Esophagus muscularis mucosa (tissue), 4 donors: ENCODE results near the gene SCNN1B. TPM values are rescaled to one million over a fixed set of nuclear protein-coding genes. Genes with fewer than 3 reads are reported as not detected.

Experiments used
- DNase-seq: peaks from one replicate; pipeline ENCODE4 v3.0.0-alpha.2; 2017; ENCODE audit errors: extremely low spot score
- H3K27ac ChIP-seq, 4 donors: fragments of 200-600 bp; sonication (generic); replicated peaks in 1 of 4; 1 replicate in 3 of 4; 2 replicates in 1 of 4; pipeline ENCODE4 v1.5.1; 2016 to 2019; ENCODE audit warnings: mild to moderate bottlenecking in 1 of 4
- H3K27me3 ChIP-seq, 4 donors: fragments of 200-600 bp; sonication (generic); one replicate each; pipeline versions ENCODE4 v1.5.1 to v1.6.0; 2016 to 2019
- H3K36me3 ChIP-seq, 4 donors: fragments of 200-600 bp; sonication (generic); one replicate each; pipeline ENCODE4 v1.5.1; 2016 to 2019
- H3K4me1 ChIP-seq, 4 donors: fragments of 200-600 bp; sonication (generic); one replicate each; pipeline ENCODE4 v1.5.1; 2016 to 2019
- H3K4me3 ChIP-seq, 4 donors: fragments of 200-600 bp; sonication (generic); 1 replicate in 2 of 4; 2 replicates in 2 of 4; pipeline ENCODE4 v1.5.1; 2016 to 2019; ENCODE audit warnings: mild to moderate bottlenecking in 4 of 4, moderate library complexity in 1 of 4
- H3K9me3 ChIP-seq, 4 donors: fragments of 200-600 bp; sonication (generic); 1 replicate in 3 of 4; 2 replicates in 1 of 4; pipeline ENCODE4 v1.5.1; 2016 to 2019
- EP300 ChIP-seq: sonication (generic); formaldehyde crosslinking; IDR thresholded peaks from one replicate; pipeline ENCODE4 v1.6.1; 2017; ENCODE audit warnings: antibody characterized with exemption
- POLR2A ChIP-seq: fragments of 450-650 bp; IDR thresholded peaks from one replicate; pipeline ENCODE4 v1.6.1; 2017; ENCODE audit warnings: antibody characterized with exemption, moderate library complexity, mild to moderate bottlenecking, low read depth
- POLR2AphosphoS5 ChIP-seq, 2 donors: sonication (generic); formaldehyde crosslinking; IDR thresholded peaks; one replicate each; pipeline ENCODE4 v1.6.1; 2017; ENCODE audit warnings: antibody characterized with exemption in 2 of 2
- WGBS: methylation state at CpG from one replicate; pipeline ENCODE4 v1.1.5; 2018; 5-methylcytosine and 5-hydroxymethylcytosine counted together
- intact Hi-C: fragments of 100-400 bp; cut with DNase I; formaldehyde crosslinking; loops from one replicate; pipeline ENCODE4 v1.15.1; 2023
- total RNA-seq, 4 donors: library from RNA; depleted of rRNA; stranded (reverse); fragments of >200 nt; gene quantifications; one replicate each; pipeline versions ENCODE4 v1.1.0 to v1.2.1, GENCODE V29; 2016
- TF ChIP-seq, protein P1 (sequence below), 3 experiments: fragments of 200-600 bp in 2 of 3; fragments of 450-650 bp in 1 of 3; sonication (generic) in 2 of 3; IDR thresholded peaks; one replicate each; pipeline ENCODE4 v1.5.1; 2017 to 2019; ENCODE audit warnings: antibody characterized with exemption in 3 of 3, mild to moderate bottlenecking in 2 of 3, moderate library complexity in 1 of 3

The SCNN1B gene
- total RNA-seq, 4 donors from 2014 or later, result 1.2 to 4.2 (median 4.0) TPM

DNA sequence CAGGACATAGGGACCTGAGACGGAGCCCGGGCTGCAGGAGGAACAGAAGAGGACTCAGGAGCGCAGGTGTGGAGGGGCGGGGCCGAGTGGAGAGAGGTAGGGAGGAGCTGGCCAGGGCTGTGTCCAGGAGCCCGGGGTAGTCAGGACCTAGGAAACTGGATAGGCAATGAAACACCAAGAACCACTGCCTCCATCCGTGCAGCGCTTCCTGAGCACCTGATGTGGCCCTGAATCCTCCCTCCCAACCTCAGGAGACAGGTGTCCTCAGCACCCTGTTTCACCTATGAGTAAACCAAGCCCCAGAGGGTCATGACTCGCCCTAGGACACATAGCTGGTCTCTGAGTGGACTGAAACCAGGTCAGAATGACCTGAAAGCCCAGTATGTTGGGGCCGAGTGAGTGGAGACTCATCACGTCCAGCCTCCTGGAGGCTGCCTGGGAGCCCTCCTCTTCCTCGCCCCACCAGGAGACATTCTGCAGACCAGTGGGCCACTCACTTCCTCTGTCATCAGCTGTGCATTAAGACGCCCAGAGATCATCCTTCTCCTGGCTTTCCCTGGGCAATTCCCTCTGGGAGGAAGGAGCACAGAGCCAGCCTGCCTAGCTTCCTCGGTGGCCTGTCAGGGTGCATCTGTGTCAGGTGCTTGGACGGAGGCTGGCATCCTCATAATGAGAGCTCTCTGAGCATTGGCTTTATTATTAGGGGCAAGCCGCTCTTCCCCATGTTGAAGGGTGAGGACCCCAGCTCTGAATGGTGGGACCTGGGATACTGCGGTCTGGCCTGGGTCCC lies 72.8 kb downstream of the SCNN1B start:
- no peaks in the 10 kb centered on the region for H3K36me3 ChIP-seq
- no peak for TF ChIP-seq POLR2AphosphoS5 (IDR thresholded peaks at IDR 0.05)
- no peak for TF ChIP-seq EP300
- TF ChIP-seq, protein P1, sequence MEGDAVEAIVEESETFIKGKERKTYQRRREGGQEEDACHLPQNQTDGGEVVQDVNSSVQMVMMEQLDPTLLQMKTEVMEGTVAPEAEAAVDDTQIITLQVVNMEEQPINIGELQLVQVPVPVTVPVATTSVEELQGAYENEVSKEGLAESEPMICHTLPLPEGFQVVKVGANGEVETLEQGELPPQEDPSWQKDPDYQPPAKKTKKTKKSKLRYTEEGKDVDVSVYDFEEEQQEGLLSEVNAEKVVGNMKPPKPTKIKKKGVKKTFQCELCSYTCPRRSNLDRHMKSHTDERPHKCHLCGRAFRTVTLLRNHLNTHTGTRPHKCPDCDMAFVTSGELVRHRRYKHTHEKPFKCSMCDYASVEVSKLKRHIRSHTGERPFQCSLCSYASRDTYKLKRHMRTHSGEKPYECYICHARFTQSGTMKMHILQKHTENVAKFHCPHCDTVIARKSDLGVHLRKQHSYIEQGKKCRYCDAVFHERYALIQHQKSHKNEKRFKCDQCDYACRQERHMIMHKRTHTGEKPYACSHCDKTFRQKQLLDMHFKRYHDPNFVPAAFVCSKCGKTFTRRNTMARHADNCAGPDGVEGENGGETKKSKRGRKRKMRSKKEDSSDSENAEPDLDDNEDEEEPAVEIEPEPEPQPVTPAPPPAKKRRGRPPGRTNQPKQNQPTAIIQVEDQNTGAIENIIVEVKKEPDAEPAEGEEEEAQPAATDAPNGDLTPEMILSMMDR (IDR thresholded peaks at IDR 0.05), result no peak
- TF ChIP-seq POLR2A, result no peak
- DNase-seq, result no peak
- no peak overlapping the region for H3K27ac ChIP-seq
- 80% methylated on average over 10 of the region's 17 CpGs for WGBS
- intact Hi-C loops, result loop anchor here (5.0 kb wide), 1 partner anchor 48 kb away; no protein-coding TSS in a partner anchor
- no peaks in the 10 kb centered on the region for H3K9me3 ChIP-seq
- no peaks in the 10 kb centered on the region for H3K4me1 ChIP-seq
- H3K27me3 ChIP-seq, result peaks cover 0 to 23% (median 0%) of the 10 kb centered on the region in 4 donors
- no peak overlapping the region for H3K4me3 ChIP-seq

DNA sequence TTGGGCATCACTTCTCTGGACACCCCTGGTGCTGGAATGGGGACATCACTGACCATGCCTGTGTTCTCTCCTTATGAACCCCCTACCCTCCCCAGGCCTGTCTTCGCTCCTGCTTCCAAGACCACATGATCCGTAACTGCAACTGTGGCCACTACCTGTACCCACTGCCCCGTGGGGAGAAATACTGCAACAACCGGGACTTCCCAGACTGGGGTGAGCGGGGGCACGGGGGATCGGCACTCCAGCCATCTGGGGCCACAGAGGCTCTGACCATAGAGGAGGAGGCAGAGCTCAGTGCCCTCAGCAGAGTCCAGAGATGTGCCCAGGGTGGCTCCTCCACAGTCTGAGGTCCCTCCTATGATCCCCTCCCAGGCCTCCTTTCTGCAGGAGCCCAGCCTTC lies 73.5 kb downstream of the SCNN1B start:
- DNase-seq, result no peak
- intact Hi-C loops, result loop anchor here (5.0 kb wide), 1 partner anchor 48 kb away; no protein-coding TSS in a partner anchor
- Histone ChIP-seq H3K27ac (no peak overlapping the region), H3K9me3 (no peaks in the 10 kb centered on the region), H3K4me3 (no peak overlapping the region), H3K27me3 (peaks cover 0 to 16% (median 0%) of the 10 kb centered on the region in 4 donors), H3K36me3 (no peaks in the 10 kb centered on the region), H3K4me1 (no peaks in the 10 kb centered on the region)
- WGBS, result 93% methylated on average over 6 of the region's 7 CpGs
- TF ChIP-seq, protein P1 (IDR thresholded peaks at IDR 0.05), result no peak
- no peak for TF ChIP-seq POLR2A
- TF ChIP-seq POLR2AphosphoS5 (IDR thresholded peaks at IDR 0.05), result no peak
- no peak for TF ChIP-seq EP300

DNA sequence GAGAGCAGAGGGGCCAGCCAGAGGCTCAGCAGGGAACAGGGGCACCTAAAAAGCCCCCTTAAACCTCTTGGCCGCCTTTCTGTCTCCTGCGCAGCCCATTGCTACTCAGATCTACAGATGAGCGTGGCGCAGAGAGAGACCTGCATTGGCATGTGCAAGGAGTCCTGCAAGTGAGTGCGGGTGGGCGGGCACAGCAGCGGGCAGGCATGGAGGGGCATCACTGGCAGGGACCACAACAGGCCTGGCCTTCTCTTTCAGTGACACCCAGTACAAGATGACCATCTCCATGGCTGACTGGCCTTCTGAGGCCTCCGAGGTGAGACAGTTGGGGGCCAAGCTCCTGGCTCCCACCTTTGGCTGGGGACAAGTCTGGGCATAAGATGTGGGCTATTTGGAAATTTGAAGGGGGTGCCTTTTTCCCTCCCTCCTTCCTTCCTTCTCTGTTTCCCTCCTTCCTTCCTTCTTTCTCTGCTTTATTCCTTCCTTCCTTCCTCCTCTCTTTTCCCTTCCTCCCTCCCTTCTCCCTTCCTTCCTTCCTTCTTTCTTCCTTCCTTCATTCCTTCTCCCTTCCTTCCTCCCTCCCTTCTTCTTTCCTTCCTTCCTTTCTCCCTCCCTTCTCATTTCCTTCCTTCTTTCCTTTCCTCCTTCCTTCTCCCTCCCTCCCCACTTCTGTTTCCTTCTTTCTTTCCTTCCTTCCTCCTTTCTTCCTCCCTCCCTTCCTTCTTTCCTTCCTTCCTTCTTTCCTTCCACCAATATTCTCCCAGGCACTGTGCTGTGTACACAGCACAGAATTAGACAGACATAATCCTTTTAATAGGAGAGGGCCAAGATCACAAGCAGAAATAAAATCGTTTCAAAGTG lies 75.2 kb downstream of the SCNN1B start:
- intact Hi-C loops, result loop anchor here (5.0 kb wide), 1 partner anchor 50 kb away; no protein-coding TSS in a partner anchor
- TF ChIP-seq EP300 (no peak), POLR2A (no peak), POLR2AphosphoS5 (IDR thresholded peaks at IDR 0.05) (no peak)
- TF ChIP-seq, protein P1 (IDR thresholded peaks at IDR 0.05), result no peak
- Histone ChIP-seq H3K27ac (no peak overlapping the region), H3K27me3 (peaks cover 0 to 4% (median 0%) of the 10 kb centered on the region in 4 donors), H3K9me3 (no peaks in the 10 kb centered on the region), H3K36me3 (no peaks in the 10 kb centered on the region), H3K4me1 (no peaks in the 10 kb centered on the region), H3K4me3 (no peak overlapping the region)
- no peak for DNase-seq
- WGBS, result 74% methylated on average over 2 of the region's 9 CpGs

DNA sequence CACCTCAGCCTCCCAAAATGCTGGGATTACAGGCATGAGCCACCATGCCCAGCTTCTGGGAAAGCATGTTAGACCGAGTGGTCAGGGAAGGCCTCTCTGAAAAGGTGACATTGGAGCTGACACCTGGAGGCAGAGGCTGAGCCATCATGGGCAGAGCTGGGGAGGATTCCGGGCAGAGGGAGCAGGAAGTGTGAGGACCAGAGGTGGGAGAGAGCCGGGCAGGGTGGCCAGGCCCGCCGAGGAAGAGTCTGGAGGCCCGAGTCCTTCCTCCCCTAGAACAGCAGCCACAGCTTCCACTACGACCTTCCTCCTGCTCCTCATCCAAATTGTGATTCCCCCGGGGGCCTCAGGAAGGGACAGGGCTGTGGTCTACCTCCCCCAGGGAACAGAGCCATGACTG lies 76.2 kb downstream of the SCNN1B start:
- Histone ChIP-seq H3K27me3 (peaks cover 0 to 4% (median 0%) of the 10 kb centered on the region in 4 donors), H3K4me3 (no peak overlapping the region), H3K27ac (no peak overlapping the region), H3K9me3 (no peaks in the 10 kb centered on the region), H3K36me3 (no peaks in the 10 kb centered on the region), H3K4me1 (no peaks in the 10 kb centered on the region)
- DNase-seq, result no peak
- TF ChIP-seq EP300 (no peak), POLR2AphosphoS5 (IDR thresholded peaks at IDR 0.05) (no peak), POLR2A (no peak)
- TF ChIP-seq, protein P1 (IDR thresholded peaks at IDR 0.05), result no peak
- intact Hi-C loops, result loop anchor here (5.0 kb wide), 1 partner anchor 51 kb away; no protein-coding TSS in a partner anchor
- WGBS, result 100% methylated on average over 1 of the region's 8 CpGs
